Measurements from ENCODE around the gene CGA.

CGA gene

DNA sequence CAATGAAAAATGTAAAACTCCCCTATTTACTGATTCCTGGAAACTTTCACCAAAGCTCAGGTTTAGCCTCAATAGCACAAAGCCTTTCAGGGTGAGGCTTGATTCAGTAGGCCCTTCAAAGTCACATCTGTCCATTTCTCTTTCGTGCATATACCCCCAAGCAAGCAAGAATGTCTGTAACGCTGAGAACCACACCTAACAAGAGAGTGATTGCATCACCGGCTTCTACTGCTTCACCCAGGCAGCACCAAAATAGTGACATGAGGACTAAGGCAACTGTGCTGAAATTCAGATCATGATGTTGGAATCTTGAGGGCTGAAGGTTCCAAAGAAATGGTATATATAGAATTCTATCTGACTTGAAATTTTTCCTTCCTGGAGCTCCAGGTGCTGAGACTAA lies 26.1 kb downstream of the CGA start:
- TF ChIP-seq GATA3 (IDR thresholded peaks at IDR 0.05; ENCODE audit: low read depth, low read length) = no peak
- no peak for TF ChIP-seq GATA2 (IDR thresholded peaks at IDR 0.05; ENCODE audit: low read depth, low read length)

DNA sequence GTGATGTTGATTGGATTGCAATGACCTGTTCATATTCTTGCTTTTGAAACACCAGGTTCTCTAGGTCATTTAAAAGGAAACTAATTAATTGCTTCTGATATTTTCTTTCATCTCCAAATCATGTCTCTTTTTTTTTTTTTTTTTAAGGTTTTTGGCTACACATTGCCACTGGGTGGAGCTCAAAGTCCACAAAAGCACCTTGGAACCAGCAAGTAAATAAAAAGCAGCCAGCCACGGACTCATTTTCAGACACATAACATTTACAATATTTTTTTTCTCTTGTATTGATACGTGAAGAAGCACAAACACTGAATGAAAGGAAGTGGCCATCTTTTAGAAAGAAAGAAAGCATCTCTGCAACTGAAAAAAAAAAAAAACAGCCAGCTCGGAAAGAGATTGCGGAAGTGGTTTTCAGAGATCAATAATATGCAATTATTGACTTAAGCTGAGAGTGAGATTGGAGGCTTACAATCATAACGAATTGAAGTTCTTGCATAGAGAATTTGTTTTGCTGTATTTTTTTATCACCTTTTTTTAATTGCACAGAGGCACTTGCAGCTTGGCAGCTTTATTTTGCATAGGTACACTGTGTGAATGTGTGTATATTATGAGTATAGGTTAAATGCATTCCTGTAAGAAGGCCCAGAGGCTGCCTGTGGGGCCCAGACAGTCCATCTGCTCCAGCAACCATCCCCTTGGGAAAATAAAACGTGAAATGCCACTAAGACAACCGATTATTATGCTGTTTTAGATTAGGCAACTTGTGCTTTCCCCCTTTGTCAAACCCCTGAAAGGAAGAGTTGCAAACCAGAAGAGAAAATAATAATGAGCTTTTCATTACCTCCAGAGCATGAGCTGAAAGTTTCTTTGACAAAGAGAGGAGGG lies 28.2 kb downstream of the CGA start:
- no peak for TF ChIP-seq GATA2 (IDR thresholded peaks at IDR 0.05; ENCODE audit: low read depth, low read length)

- TF ChIP-seq GATA3 (IDR thresholded peaks at IDR 0.05; ENCODE audit: low read depth, low read length) (no peak), GATA2 (IDR thresholded peaks at IDR 0.05; ENCODE audit: low read depth, low read length) (no peak)
Observed at GRCh38 chr6:87065117-87065516, 29.8 kb downstream of the CGA start.

DNA sequence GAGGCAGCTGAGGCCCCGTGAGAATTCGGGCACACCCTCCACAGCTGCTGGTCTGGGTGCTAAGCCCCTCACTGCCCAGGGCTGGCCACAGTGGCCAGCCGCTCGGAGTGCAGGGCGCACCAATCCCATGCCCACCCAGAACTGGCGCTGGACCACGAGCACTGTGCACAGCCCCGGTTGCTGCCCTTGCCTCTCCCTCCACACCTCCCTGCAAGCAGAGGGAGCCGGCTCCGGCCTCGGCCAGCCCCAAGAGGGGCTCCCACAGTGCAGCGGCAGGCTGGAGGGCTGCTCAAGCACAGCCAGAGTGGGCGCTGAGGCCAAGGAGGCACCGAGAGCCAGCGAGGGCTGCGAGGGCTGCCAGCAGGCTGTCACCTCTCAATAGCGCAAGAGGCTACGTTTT lies 35.0 kb downstream of the CGA start:
- no peak for TF ChIP-seq GATA2 (IDR thresholded peaks at IDR 0.05; ENCODE audit: low read depth, low read length)
- TF ChIP-seq GATA3 (IDR thresholded peaks at IDR 0.05; ENCODE audit: low read depth, low read length) = no peak

DNA sequence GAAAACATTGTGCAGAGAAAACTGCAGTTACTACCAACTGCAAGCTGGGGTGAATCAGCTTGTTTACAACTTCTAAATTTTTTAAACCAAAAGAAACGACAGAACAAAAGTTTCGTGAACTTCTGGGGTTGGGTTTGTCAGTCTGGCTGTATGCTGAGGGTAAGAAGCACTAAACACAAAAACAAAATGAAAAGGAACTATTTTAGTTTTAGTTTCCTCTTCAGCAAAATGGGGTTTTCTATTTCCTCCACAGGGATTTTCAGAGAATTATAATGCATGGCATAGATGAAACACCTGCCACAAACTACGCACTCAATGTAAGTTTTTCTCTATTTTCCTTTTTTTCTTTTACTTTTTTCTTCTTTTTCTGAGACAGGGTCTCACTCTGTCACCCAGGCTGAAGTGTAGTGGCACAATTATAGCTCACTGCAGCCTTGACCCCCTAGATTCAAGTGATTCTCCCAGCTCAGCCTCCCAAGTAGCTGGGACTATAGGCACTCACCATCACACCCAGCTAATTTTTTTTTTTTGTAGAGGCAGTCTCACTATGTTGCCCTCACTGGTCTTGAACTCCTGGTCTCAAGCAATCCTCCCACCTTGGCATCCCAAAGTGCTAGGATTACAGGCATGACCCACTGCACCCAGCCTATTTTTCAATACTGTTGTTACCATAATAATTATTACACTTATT lies 40.6 kb downstream of the CGA start:
- TF ChIP-seq GATA3 (IDR thresholded peaks at IDR 0.05; ENCODE audit: low read depth, low read length) = no peak
- TF ChIP-seq GATA2 (IDR thresholded peaks at IDR 0.05; ENCODE audit: low read depth, low read length) = no peak

- no peak for TF ChIP-seq GATA3 (IDR thresholded peaks at IDR 0.05; ENCODE audit: low read depth, low read length)
- no peak for TF ChIP-seq GATA2 (IDR thresholded peaks at IDR 0.05; ENCODE audit: low read depth, low read length)
Observed at GRCh38 chr6:87053312-87053711, 41.6 kb downstream of the CGA start.

GRCh38 chr6:87049779-87050178 lies 45.1 kb downstream of the CGA start:
- no peak for TF ChIP-seq GATA2 (IDR thresholded peaks at IDR 0.05; ENCODE audit: low read depth, low read length)
- TF ChIP-seq GATA3 (IDR thresholded peaks at IDR 0.05; ENCODE audit: low read depth, low read length) = no peak

- no peak for TF ChIP-seq GATA2 (IDR thresholded peaks at IDR 0.05; ENCODE audit: low read depth, low read length)
- TF ChIP-seq GATA3 (IDR thresholded peaks at IDR 0.05; ENCODE audit: low read depth, low read length) = no peak
Observed at GRCh38 chr6:87045521-87046075, 49.3 kb downstream of the CGA start.

GRCh38 chr6:87040729-87041128 lies 54.2 kb downstream of the CGA start:
- TF ChIP-seq GATA3 (IDR thresholded peaks at IDR 0.05; ENCODE audit: low read depth, low read length) = no peak
- no peak for TF ChIP-seq GATA2 (IDR thresholded peaks at IDR 0.05; ENCODE audit: low read depth, low read length)
